Eye (tissue), 1 donor: Measurements from ENCODE around the gene TMEFF1.
"Not testable (repeated sequence)": the region's sequence is repeated elsewhere in the genome, so short reads cannot be mapped to it uniquely, and the experiment has no call there.

Source experiments
- DNase-seq: peaks from one replicate; pipeline ENCODE4 v3.0.0-alpha.2; 2015

Gene TMEFF1, protein sequence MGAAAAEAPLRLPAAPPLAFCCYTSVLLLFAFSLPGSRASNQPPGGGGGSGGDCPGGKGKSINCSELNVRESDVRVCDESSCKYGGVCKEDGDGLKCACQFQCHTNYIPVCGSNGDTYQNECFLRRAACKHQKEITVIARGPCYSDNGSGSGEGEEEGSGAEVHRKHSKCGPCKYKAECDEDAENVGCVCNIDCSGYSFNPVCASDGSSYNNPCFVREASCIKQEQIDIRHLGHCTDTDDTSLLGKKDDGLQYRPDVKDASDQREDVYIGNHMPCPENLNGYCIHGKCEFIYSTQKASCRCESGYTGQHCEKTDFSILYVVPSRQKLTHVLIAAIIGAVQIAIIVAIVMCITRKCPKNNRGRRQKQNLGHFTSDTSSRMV

DNA sequence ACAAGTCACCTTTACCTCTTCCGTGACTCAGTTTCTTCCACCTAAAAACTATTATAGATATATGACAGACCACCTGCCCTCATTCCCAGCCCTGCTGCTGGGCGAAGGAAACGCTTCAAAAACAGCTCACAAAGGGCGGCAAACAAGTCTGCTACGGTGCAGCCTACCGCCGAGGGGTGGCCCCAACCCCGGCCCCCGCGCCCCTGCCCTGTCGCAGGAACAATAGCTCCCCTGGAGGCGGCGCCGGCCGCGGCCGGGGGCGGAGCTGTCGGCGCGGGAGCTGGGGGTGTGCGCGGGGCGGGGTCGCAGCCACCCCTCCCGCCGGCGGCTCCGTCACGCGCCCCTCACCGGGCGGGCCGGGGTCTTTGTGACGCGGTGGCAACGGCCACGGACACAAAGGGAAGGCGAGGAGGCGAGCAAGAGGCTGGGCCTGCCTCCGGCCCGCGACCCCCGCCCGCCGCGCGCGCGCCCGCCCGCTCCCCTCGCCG lies at the start of gene TMEFF1:
TMEFF1 (plus strand) TSS at position 362 of the 488 bp plus-strand sequence. CDS start 396 bp downstream, outside the sequence.
- peak; percentile 92 for DNase-seq

- DNase-seq, result no peak
Measured at GRCh38 chr9:100425758-100426157, 47.2 kb upstream of the TMEFF1 start.

DNA sequence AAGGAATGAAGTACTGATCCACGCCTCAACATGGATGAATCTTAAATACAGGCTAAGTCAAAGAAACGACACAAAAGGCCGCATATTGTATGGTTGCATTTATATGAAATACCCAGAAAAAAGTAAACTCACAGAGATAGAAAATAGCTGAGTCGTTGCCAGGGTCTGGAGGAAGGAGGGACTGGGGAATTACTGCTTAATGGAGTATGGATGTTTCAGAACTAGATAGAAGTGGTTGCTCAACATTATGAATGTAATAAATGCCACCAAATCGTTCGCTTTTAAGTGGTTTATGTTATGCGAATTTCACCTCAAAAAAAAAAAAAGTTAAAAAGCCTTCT lies 46.8 kb upstream of the TMEFF1 start:
- DNase-seq, result no peak

DNA sequence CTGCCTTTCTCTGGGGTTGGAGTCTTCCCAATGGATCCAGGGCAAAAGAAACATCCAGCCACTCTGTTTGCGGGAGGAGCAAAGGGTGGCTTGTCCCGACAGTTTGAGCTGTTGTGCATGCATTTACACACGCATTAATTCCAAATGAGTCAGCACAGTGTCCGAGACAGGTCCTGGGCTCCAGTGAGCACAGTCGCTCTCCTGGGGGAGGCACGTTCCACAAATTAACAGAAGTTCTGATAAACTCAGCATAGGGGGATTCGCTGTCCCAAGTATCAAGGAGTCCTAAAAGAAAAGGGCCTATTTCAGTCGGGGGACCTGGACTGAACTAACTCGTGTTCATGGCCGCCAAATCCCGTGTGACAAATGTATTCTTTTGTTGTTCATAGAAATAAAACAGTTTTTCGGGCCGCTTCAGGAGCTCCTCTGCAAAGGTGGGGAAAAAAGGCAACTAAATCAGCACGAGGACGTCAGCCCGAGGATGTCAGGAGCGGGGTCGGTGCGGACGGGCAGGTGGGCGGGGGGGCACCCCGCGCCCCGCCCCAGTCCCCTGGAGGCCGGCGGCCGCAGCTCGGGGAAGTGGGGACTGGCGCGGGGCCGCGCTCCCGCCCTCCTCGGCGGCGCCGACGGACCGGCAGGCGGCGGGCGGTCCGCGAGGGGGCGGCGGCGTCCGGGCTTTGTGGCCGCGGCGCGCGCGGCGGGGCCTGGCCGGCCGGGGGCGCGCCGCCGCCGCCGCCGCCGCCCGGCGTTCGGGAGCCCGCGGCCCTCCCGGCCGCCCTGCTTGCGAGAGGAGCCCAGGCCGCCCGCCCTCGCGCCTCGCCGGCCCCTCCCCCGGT lies 46.2 kb upstream of the TMEFF1 start, which contains the start of gene MSANTD3:
MSANTD3 (plus strand) TSS at position 614 of the 836 bp plus-strand sequence. CDS start 14,796 bp downstream, outside the sequence.
- DNase-seq, result peak; percentile 89

- peak; percentile 90 for DNase-seq
Measured at GRCh38 chr9:100427366-100428263, 45.3 kb upstream of the TMEFF1 start.

DNA sequence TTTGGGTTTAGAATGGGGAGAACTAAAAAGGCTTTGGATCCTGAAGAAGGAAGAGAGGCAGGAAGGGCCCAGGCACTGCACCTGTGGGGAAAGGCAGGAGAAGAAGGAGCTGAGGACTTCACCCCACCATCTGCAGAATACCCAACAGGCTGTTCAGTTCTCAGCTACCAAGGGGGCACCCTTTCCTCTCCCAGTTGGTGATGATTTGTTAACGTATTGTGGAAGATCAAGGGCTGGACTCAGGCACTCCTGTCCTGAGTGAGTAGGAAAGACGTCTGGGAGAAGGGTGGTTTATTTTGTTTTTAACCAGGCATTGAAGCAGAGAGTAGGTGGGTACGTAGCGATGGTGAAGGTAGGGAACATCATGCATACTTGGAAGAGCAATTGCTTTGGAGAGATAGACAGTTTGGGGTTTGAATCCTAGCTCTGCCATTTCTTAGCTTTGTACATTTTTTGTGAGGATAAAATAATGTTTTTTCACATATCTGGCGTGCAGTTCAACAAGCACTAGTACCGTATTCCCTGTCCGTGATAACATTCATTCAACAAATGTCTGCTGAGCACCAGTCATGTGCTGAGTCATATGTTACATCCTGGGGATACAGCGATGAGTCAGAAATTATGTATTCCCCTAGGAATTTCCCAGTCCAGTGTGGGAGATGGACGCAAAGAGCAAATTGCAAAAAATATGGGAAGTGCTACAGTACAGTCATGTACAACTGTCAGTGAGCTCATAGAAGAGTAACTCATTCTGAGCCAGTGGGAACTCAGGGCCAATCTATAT lies 43.9 kb upstream of the TMEFF1 start:
- no peak for DNase-seq

DNA sequence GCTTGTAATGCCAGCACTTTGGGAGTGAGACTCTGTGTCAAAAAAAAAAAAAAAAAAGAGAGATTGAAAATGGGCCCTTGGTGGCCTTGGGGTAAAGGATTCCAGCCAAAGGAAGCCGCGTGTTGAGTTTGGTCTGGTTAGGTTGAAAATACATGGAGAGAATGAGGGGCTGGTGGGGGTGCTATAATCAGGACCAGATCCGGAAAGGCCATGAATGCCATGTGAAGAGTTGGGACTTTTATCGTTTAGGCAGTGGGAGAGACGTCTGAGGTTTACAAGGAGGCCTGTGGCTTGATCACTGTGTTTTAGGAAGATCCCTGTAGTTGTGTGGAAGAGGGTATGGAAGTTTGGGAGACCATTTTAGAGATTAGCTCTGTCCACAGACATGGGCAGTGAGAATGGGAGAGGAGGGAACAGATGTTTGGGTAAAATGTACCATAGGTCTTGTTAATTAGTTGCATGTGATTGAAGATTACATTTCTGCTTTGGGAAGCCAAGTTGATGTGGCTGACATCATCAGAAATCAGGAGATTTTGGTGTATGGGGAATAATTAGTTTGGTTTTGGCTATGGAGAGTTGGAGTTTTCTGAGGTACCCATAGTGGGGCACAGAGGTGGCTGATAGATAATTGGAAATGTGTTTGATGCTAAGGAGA lies 42.5 kb upstream of the TMEFF1 start:
- DNase-seq, result no peak

DNA sequence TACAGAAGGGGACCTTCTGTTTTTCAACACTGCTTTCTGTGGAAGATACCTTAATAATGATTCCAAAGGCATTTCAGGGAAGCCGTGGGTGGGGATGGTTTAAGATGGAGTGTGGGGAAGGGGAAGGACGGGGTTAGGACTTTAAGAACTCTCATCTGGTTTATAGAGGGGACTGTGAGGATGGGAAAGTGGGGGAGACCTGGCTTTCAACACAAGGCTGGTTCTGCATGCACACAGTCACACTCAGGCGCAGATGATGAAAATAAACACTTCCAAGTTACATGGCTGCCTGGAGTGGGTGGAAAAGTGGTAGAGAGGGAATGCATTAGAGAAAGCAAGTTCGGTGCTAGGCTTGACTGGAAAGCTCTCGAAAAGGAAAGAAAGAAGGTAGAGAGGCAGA lies 41.1 kb upstream of the TMEFF1 start:
- no peak for DNase-seq

- no peak for DNase-seq
Measured at GRCh38 chr9:100432736-100433135, 40.2 kb upstream of the TMEFF1 start.

DNA sequence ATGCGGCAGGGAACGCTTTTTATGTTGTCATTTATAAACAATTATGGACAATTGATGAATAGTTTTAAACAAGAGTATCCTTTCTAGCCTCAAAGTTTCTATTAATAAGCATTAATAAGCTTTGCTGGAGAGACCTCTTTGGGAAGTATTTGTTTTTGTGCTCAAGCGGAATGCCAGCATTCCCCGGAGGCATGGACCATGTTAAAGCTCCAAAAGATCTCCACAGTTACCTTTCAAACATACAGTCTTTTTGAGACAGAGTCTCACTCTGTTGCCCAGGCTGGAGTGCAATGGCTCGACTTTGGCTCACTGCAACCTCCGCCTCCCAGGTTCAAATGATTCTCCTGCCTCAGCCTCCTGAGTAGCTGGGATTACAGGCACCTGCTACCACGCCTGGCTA lies 36.4 kb upstream of the TMEFF1 start:
- no peak for DNase-seq

- peak; percentile 90 for DNase-seq
Measured at GRCh38 chr9:100437860-100438805, 34.8 kb upstream of the TMEFF1 start.

GRCh38 chr9:100440071-100440470 lies 32.9 kb upstream of the TMEFF1 start:
- no peak for DNase-seq

- DNase-seq, result not testable (repeated sequence)
Measured at GRCh38 chr9:100440487-100440886, 32.5 kb upstream of the TMEFF1 start.

- no peak for DNase-seq
Measured at GRCh38 chr9:100441911-100442361, 31.0 kb upstream of the TMEFF1 start.

GRCh38 chr9:100443781-100444768 lies 28.9 kb upstream of the TMEFF1 start:
- no peak for DNase-seq

GRCh38 chr9:100445161-100445902 lies 27.6 kb upstream of the TMEFF1 start:
- DNase-seq, result no peak

GRCh38 chr9:100445903-100446549 lies 26.9 kb upstream of the TMEFF1 start:
- no peak for DNase-seq
